ENCODE data around the gene TRIM2. TPM values are rescaled to one million over a fixed set of nuclear protein-coding genes. Genes with fewer than 3 reads are reported as not detected.

TRIM2 gene
- total RNA-seq, 4 donors from 2014 or later = 71.8 to 124 (median 95.3) TPM

GRCh38 chr4:153374442-153374841 is 170.2 kb downstream of the TRIM2 start:
- Histone ChIP-seq H3K36me3 (no peaks in the 10 kb centered on the region), H3K9me3 (peaks cover 0 to 3% of the 10 kb centered on the region in 2 donors), H3K4me1 (no peaks in the 10 kb centered on the region), H3K27ac (no peak overlapping the region), H3K4me3 (no peak overlapping the region), H3K27me3 (no peaks in the 10 kb centered on the region)
- 75 to 88% methylated on average over 2 of the region's 2 CpGs for WGBS, 2 donors (ENCODE audit: low coverage in 1 of 2)
- TF ChIP-seq EP300 (IDR thresholded peaks at IDR 0.05; ENCODE audit: low read depth) = no peak
- intact Hi-C loops (cut with DNase I; ENCODE audit: low total_unique reads) (no loop called here), in situ Hi-C loops (cut with MboI; ENCODE audit: low pct_ligation_motif_present in 1 of 4, low pct_unique_long_range_greater_than_20kb in 1 of 4, low sequenced_read_pairs in 3 of 4) (no loop called here)
- no peak for DNase-seq

GRCh38 chr4:153375303-153375702 is 171.1 kb downstream of the TRIM2 start:
- TF ChIP-seq EP300 (IDR thresholded peaks at IDR 0.05; ENCODE audit: low read depth) (no peak), POLR2AphosphoS5 (IDR thresholded peaks at IDR 0.05) (no peak), CTCF (IDR thresholded peaks at IDR 0.05) (no peak), POLR2A (IDR thresholded peaks at IDR 0.05) (no peak)
- no peaks in the 10 kb centered on the region for H3K27me3 ChIP-seq

GRCh38 chr4:153383131-153383530 is 178.9 kb downstream of the TRIM2 start:
- DNase-seq = no peak
- intact Hi-C loops (cut with DNase I; ENCODE audit: low total_unique reads) (no loop called here), in situ Hi-C loops (cut with MboI; ENCODE audit: low pct_ligation_motif_present in 1 of 4, low pct_unique_long_range_greater_than_20kb in 1 of 4, low sequenced_read_pairs in 3 of 4) (no loop called here)
- no peaks in the 10 kb centered on the region for H3K36me3 ChIP-seq
- WGBS, 2 donors (ENCODE audit: low coverage in 1 of 2) = 86 to 88% methylated on average over 4 of the region's 4 CpGs
- TF ChIP-seq EP300 (IDR thresholded peaks at IDR 0.05; ENCODE audit: low read depth) (no peak), CTCF (IDR thresholded peaks at IDR 0.05) (no peak)
- no peak overlapping the region for H3K27ac ChIP-seq
- H3K4me3 ChIP-seq = no peak overlapping the region
- no peaks in the 10 kb centered on the region for H3K27me3 ChIP-seq
- no peaks in the 10 kb centered on the region for H3K4me1 ChIP-seq
- H3K9me3 ChIP-seq = no peaks in the 10 kb centered on the region

More at GRCh38 chr4:153375303-153375702, 171.1 kb downstream of the TRIM2 start:
- no peak for DNase-seq
- Histone ChIP-seq H3K27ac (no peak overlapping the region), H3K9me3 (peaks cover 0 to 3% of the 10 kb centered on the region in 2 donors), H3K4me3 (no peak overlapping the region), H3K4me1 (no peaks in the 10 kb centered on the region), H3K36me3 (no peaks in the 10 kb centered on the region)
- in situ Hi-C loops (cut with MboI; ENCODE audit: low pct_ligation_motif_present in 1 of 4, low pct_unique_long_range_greater_than_20kb in 1 of 4, low sequenced_read_pairs in 3 of 4) (no loop called here), intact Hi-C loops (cut with DNase I; ENCODE audit: low total_unique reads) (no loop called here)
- WGBS, 2 donors (ENCODE audit: low coverage in 1 of 2) = 78 to 80% methylated on average over 1 of the region's 1 CpG

GRCh38 chr4:153384160-153384559 is 179.9 kb downstream of the TRIM2 start:
- 100% methylated on average over 1 of the region's 1 CpG; no CpG with 5 or more reads in 1 of the 2 donors for WGBS, 2 donors (ENCODE audit: low coverage in 1 of 2)
- no peaks in the 10 kb centered on the region for H3K27me3 ChIP-seq
- in situ Hi-C loops (cut with MboI; ENCODE audit: low pct_ligation_motif_present in 1 of 4, low pct_unique_long_range_greater_than_20kb in 1 of 4, low sequenced_read_pairs in 3 of 4) (no loop called here), intact Hi-C loops (cut with DNase I; ENCODE audit: low total_unique reads) (no loop called here)
- TF ChIP-seq POLR2AphosphoS5 (IDR thresholded peaks at IDR 0.05) = no peak
- H3K9me3 ChIP-seq = no peaks in the 10 kb centered on the region
- no peak overlapping the region for H3K27ac ChIP-seq
- H3K36me3 ChIP-seq = no peaks in the 10 kb centered on the region
- no peak for DNase-seq
- H3K4me1 ChIP-seq = no peaks in the 10 kb centered on the region
- H3K4me3 ChIP-seq = no peak overlapping the region

GRCh38 chr4:153385784-153386183 is 181.5 kb downstream of the TRIM2 start:
- WGBS, 2 donors (ENCODE audit: low coverage in 1 of 2) = 75 to 84% methylated on average over 2 of the region's 2 CpGs
- H3K27ac ChIP-seq = no peak overlapping the region
- no peaks in the 10 kb centered on the region for H3K36me3 ChIP-seq
- no peaks in the 10 kb centered on the region for H3K27me3 ChIP-seq
- TF ChIP-seq CTCF (IDR thresholded peaks at IDR 0.05) (no peak), POLR2A (IDR thresholded peaks at IDR 0.05) (no peak), POLR2AphosphoS5 (IDR thresholded peaks at IDR 0.05) (no peak), EP300 (IDR thresholded peaks at IDR 0.05; ENCODE audit: low read depth) (no peak)
- H3K9me3 ChIP-seq = no peaks in the 10 kb centered on the region
- DNase-seq = no peak
- H3K4me3 ChIP-seq = no peak overlapping the region
- intact Hi-C loops (cut with DNase I; ENCODE audit: low total_unique reads) (no loop called here), in situ Hi-C loops (cut with MboI; ENCODE audit: low pct_ligation_motif_present in 1 of 4, low pct_unique_long_range_greater_than_20kb in 1 of 4, low sequenced_read_pairs in 3 of 4) (no loop called here)
- no peaks in the 10 kb centered on the region for H3K4me1 ChIP-seq

Measured in transverse colon (tissue), 4 donors.